TTC549 (cell line): Measurements from ENCODE around the gene AARSD1.
"Not testable (repeated sequence)": the region's sequence is repeated elsewhere in the genome, so short reads cannot be mapped to it uniquely, and the experiment has no call there.

ENCODE experiments used
- FAIRE-seq: peaks from 2 replicates; lab custom pipeline; 2012; peaks lifted over from hg19 to GRCh38; lab: Jason Lieb, UNC

Gene AARSD1

GRCh38 chr17:42980274-42980765 is 16.1 kb upstream of the AARSD1 start, which contains the start of gene RUNDC1:
Gene RUNDC1 (plus strand): TSS chr17:42980565. CDS start chr17:42980577, 12 bp downstream.
- FAIRE-seq: no peak

GRCh38 chr17:42979511-42980273 is 15.4 kb upstream of the AARSD1 start, which contains the start of gene PTGES3L:
Gene PTGES3L (minus strand): TSS chr17:42980080. CDS start chr17:42980053, 27 bp downstream.
- no peak for FAIRE-seq

- not testable (repeated sequence) for FAIRE-seq
Measured at GRCh38 chr17:42975701-42976100, 11.4 kb upstream of the AARSD1 start.

- FAIRE-seq: no peak
Measured at GRCh38 chr17:42975265-42975664, 11.0 kb upstream of the AARSD1 start.

GRCh38 chr17:42973323-42973722 is 9.1 kb upstream of the AARSD1 start:
- not testable (repeated sequence) for FAIRE-seq

GRCh38 chr17:42971589-42971988 is 7.3 kb upstream of the AARSD1 start:
- no peak for FAIRE-seq

GRCh38 chr17:42969001-42969581 is 4.8 kb upstream of the AARSD1 start:
- FAIRE-seq: no peak

GRCh38 chr17:42967925-42968324 is 3.7 kb upstream of the AARSD1 start:
- FAIRE-seq: no peak

GRCh38 chr17:42953669-42954068 is 10.6 kb downstream of the AARSD1 start:
- no peak for FAIRE-seq

GRCh38 chr17:42950044-42950783 is 14.0 kb downstream of the AARSD1 start:
- no peak for FAIRE-seq

GRCh38 chr17:42946812-42947211 is 17.4 kb downstream of the AARSD1 start:
- no peak for FAIRE-seq

GRCh38 chr17:42944211-42944610 is 20.0 kb downstream of the AARSD1 start:
- FAIRE-seq: no peak

GRCh38 chr17:42937712-42938596 is 26.3 kb downstream of the AARSD1 start:
- peak; percentile 77 for FAIRE-seq

GRCh38 chr17:42929497-42929844 is 34.8 kb downstream of the AARSD1 start:
- FAIRE-seq: no peak

GRCh38 chr17:42928714-42929496 is 35.3 kb downstream of the AARSD1 start:
- FAIRE-seq: peak; percentile 69

- FAIRE-seq: no peak
Measured at GRCh38 chr17:42924891-42925290, 39.4 kb downstream of the AARSD1 start.

GRCh38 chr17:42923472-42923871 is 40.8 kb downstream of the AARSD1 start:
- not testable (repeated sequence) for FAIRE-seq

GRCh38 chr17:42922294-42922693 is 42.0 kb downstream of the AARSD1 start:
- FAIRE-seq: no peak

- FAIRE-seq: no peak
Measured at GRCh38 chr17:42920922-42921321, 43.3 kb downstream of the AARSD1 start.

- FAIRE-seq: no peak
Measured at GRCh38 chr17:42920106-42920900, 44.0 kb downstream of the AARSD1 start.
